ENCODE data around the gene NUP93. TPM values are rescaled to one million over a fixed set of nuclear protein-coding genes. Genes with fewer than 3 reads are reported as not detected.

Gene NUP93
- total and polyA plus RNA-seq, 2 of the 8 experiments (the other 6 are each of a cell fraction or from before 2014, with no cell fraction given), result 147 to 201 TPM

DNA sequence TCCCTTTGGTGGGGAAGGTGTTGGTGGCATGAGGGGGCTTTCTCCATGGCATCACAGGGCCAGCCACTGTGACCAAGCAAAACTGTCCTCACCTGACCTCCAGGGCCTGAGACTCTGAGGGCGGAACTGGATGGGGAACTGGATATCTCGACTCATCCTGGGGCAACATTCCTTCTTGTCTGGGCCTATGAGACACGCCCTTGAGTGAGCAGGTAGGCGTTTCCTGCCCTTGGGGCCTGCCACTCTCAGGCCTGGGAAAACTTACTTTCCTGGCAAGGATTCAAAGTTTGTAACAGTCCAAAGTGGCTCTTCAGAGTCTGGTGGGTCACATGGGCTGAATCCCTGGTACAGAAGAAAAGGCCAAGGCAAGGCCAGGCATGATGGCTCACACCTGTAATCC, 38.0 kb upstream of the NUP93 start (continued):
- TF ChIP-seq, protein P1, sequence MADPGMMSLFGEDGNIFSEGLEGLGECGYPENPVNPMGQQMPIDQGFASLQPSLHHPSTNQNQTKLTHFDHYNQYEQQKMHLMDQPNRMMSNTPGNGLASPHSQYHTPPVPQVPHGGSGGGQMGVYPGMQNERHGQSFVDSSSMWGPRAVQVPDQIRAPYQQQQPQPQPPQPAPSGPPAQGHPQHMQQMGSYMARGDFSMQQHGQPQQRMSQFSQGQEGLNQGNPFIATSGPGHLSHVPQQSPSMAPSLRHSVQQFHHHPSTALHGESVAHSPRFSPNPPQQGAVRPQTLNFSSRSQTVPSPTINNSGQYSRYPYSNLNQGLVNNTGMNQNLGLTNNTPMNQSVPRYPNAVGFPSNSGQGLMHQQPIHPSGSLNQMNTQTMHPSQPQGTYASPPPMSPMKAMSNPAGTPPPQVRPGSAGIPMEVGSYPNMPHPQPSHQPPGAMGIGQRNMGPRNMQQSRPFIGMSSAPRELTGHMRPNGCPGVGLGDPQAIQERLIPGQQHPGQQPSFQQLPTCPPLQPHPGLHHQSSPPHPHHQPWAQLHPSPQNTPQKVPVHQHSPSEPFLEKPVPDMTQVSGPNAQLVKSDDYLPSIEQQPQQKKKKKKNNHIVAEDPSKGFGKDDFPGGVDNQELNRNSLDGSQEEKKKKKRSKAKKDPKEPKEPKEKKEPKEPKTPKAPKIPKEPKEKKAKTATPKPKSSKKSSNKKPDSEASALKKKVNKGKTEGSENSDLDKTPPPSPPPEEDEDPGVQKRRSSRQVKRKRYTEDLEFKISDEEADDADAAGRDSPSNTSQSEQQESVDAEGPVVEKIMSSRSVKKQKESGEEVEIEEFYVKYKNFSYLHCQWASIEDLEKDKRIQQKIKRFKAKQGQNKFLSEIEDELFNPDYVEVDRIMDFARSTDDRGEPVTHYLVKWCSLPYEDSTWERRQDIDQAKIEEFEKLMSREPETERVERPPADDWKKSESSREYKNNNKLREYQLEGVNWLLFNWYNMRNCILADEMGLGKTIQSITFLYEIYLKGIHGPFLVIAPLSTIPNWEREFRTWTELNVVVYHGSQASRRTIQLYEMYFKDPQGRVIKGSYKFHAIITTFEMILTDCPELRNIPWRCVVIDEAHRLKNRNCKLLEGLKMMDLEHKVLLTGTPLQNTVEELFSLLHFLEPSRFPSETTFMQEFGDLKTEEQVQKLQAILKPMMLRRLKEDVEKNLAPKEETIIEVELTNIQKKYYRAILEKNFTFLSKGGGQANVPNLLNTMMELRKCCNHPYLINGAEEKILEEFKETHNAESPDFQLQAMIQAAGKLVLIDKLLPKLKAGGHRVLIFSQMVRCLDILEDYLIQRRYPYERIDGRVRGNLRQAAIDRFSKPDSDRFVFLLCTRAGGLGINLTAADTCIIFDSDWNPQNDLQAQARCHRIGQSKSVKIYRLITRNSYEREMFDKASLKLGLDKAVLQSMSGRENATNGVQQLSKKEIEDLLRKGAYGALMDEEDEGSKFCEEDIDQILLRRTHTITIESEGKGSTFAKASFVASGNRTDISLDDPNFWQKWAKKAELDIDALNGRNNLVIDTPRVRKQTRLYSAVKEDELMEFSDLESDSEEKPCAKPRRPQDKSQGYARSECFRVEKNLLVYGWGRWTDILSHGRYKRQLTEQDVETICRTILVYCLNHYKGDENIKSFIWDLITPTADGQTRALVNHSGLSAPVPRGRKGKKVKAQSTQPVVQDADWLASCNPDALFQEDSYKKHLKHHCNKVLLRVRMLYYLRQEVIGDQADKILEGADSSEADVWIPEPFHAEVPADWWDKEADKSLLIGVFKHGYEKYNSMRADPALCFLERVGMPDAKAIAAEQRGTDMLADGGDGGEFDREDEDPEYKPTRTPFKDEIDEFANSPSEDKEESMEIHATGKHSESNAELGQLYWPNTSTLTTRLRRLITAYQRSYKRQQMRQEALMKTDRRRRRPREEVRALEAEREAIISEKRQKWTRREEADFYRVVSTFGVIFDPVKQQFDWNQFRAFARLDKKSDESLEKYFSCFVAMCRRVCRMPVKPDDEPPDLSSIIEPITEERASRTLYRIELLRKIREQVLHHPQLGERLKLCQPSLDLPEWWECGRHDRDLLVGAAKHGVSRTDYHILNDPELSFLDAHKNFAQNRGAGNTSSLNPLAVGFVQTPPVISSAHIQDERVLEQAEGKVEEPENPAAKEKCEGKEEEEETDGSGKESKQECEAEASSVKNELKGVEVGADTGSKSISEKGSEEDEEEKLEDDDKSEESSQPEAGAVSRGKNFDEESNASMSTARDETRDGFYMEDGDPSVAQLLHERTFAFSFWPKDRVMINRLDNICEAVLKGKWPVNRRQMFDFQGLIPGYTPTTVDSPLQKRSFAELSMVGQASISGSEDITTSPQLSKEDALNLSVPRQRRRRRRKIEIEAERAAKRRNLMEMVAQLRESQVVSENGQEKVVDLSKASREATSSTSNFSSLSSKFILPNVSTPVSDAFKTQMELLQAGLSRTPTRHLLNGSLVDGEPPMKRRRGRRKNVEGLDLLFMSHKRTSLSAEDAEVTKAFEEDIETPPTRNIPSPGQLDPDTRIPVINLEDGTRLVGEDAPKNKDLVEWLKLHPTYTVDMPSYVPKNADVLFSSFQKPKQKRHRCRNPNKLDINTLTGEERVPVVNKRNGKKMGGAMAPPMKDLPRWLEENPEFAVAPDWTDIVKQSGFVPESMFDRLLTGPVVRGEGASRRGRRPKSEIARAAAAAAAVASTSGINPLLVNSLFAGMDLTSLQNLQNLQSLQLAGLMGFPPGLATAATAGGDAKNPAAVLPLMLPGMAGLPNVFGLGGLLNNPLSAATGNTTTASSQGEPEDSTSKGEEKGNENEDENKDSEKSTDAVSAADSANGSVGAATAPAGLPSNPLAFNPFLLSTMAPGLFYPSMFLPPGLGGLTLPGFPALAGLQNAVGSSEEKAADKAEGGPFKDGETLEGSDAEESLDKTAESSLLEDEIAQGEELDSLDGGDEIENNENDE (IDR thresholded peaks at IDR 0.05; ENCODE audit: insufficient replicate concordance, low read length), result no peak
- TF ChIP-seq SIRT6 (IDR thresholded peaks at IDR 0.05; ENCODE audit: low read length), result no peak
- TF ChIP-seq JUN (IDR thresholded peaks at IDR 0.05; ENCODE audit: low read depth, low read length), result no peak

Data from H1 (cell line).